GM18505 (cell line): Measurements from ENCODE around the gene ZNF618.

ENCODE experiments used
- ATAC-seq: cut with Tn5 transposase; IDR thresholded peaks from one replicate; pipeline ENCODE4 v1.9.1; 2021; ENCODE audit not compliant: unreplicated experiment
- POLR2A ChIP-seq: IDR thresholded peaks from 4 replicates; pipeline ENCODE4 v1.6.1; 2011; ENCODE audit warnings: borderline replicate concordance; ENCODE audit not compliant: insufficient read depth, insufficient read length; ENCODE audit errors: extremely low read depth

The ZNF618 gene

GRCh38 chr9:114027863-114028465 lies 151.9 kb downstream of the ZNF618 start:
- TF ChIP-seq POLR2A, result no peak
- ATAC-seq, result no peak

GRCh38 chr9:114028646-114029045 lies 152.5 kb downstream of the ZNF618 start:
- ATAC-seq, result no peak
- no peak for TF ChIP-seq POLR2A

GRCh38 chr9:114029311-114030170 lies 153.4 kb downstream of the ZNF618 start:
- TF ChIP-seq POLR2A, result no peak
- ATAC-seq, result no peak

GRCh38 chr9:114030364-114030763 lies 154.3 kb downstream of the ZNF618 start:
- no peak for TF ChIP-seq POLR2A
- ATAC-seq, result no peak

- TF ChIP-seq POLR2A, result no peak
- ATAC-seq, result no peak
Observed at GRCh38 chr9:114031037-114031630, 155.0 kb downstream of the ZNF618 start.

GRCh38 chr9:114031948-114032840 lies 156.1 kb downstream of the ZNF618 start:
- no peak for TF ChIP-seq POLR2A
- ATAC-seq, result no peak

- TF ChIP-seq POLR2A, result no peak
- ATAC-seq, result no peak
Observed at GRCh38 chr9:114033397-114034103, 157.4 kb downstream of the ZNF618 start.

GRCh38 chr9:114034196-114034595 lies 158.1 kb downstream of the ZNF618 start:
- ATAC-seq, result no peak
- TF ChIP-seq POLR2A, result no peak

GRCh38 chr9:114034661-114035062 lies 158.6 kb downstream of the ZNF618 start:
- ATAC-seq, result no peak
- no peak for TF ChIP-seq POLR2A

- ATAC-seq, result no peak
- no peak for TF ChIP-seq POLR2A
Observed at GRCh38 chr9:114035221-114035844, 159.2 kb downstream of the ZNF618 start.

GRCh38 chr9:114035845-114036801 lies 160.0 kb downstream of the ZNF618 start:
- TF ChIP-seq POLR2A, result no peak
- no peak for ATAC-seq
